Fibroblast of skin of right biceps (primary cell): ENCODE results near the gene SLC25A11.
"Not testable (repeated sequence)": the region's sequence is repeated elsewhere in the genome, so short reads cannot be mapped to it uniquely, and the experiment has no call there.

Experiments
- DNase-seq: peaks from one replicate; pipeline ENCODE4 v3.0.0-alpha.2; 2013

SLC25A11 gene

GRCh38 chr17:4908711-4909496, 30.9 kb downstream of the SLC25A11 start:
- peak; percentile 85 for DNase-seq

- no peak for DNase-seq
These were observed 31.5 kb downstream of the SLC25A11 start for GRCh38 chr17:4908301-4908700.

- DNase-seq, result not testable (repeated sequence)
These were observed 33.2 kb downstream of the SLC25A11 start for GRCh38 chr17:4906642-4907041.

- peak; percentile 60 for DNase-seq
These were observed 36.6 kb downstream of the SLC25A11 start, which contains the start of gene CHRNE for GRCh38 chr17:4903051-4903818. Gene CHRNE, minus strand, starts transcription at chr17:4903098. Its CDS starts 35 bp downstream, at chr17:4903063.

GRCh38 chr17:4902540-4902939, 37.3 kb downstream of the SLC25A11 start:
- no peak for DNase-seq

- DNase-seq, result no peak
These were observed 38.0 kb downstream of the SLC25A11 start for GRCh38 chr17:4901648-4902344.

- DNase-seq, result no peak
These were observed 38.7 kb downstream of the SLC25A11 start for GRCh38 chr17:4901108-4901647.

- DNase-seq, result peak; percentile 34
These were observed 39.4 kb downstream of the SLC25A11 start for GRCh38 chr17:4900231-4901107.

GRCh38 chr17:4899341-4900230, 40.3 kb downstream of the SLC25A11 start, which contains the start of gene C17orf107:
Gene C17orf107, plus strand, starts transcription at chr17:4899536. Its CDS starts 227 bp downstream, at chr17:4899763.
- peak; percentile 83 for DNase-seq

- DNase-seq, result no peak
These were observed 40.9 kb downstream of the SLC25A11 start for GRCh38 chr17:4898927-4899326.

GRCh38 chr17:4898351-4898750, 41.5 kb downstream of the SLC25A11 start:
- no peak for DNase-seq

- DNase-seq, result no peak
These were observed 42.1 kb downstream of the SLC25A11 start for GRCh38 chr17:4897785-4898184.

- DNase-seq, result no peak
These were observed 42.6 kb downstream of the SLC25A11 start for GRCh38 chr17:4897198-4897687.

GRCh38 chr17:4896332-4897197, 43.3 kb downstream of the SLC25A11 start:
- no peak for DNase-seq

GRCh38 chr17:4895657-4896331, 44.1 kb downstream of the SLC25A11 start:
- no peak for DNase-seq

GRCh38 chr17:4895121-4895520, 44.7 kb downstream of the SLC25A11 start:
- DNase-seq, result no peak

GRCh38 chr17:4893721-4894560, 45.9 kb downstream of the SLC25A11 start:
- no peak for DNase-seq

GRCh38 chr17:4893272-4893671, 46.6 kb downstream of the SLC25A11 start:
- DNase-seq, result no peak
